IMR-90 (cell line): Measurements from ENCODE around the gene TBC1D1. TPM values are rescaled to one million over a fixed set of nuclear protein-coding genes. Genes with fewer than 3 reads are reported as not detected.
A peak's percentile ranks its signal among the peaks of the same experiment; 100 is the strongest.

Source experiments
- ATAC-seq: fragments of 200-7000 bp; cut with Tn5 transposase; 2 replicates; pipeline ENCODE4 v1.9.1; 2020; ENCODE audit warnings: low read depth, mild to moderate bottlenecking, moderate library complexity
- BruUV-seq: library from RNA; stranded (reverse); fragments of 400-500 nt; replicated peaks from 2 replicates; lab custom pipeline; 2021; lab: Mats Ljungman, UMichigan
- CTCF ChIA-PET: fragments of 300-600 bp; formaldehyde crosslinking; extraction: SDS; loops from one replicate; lab custom pipeline; 2021; ENCODE audit warnings: antibody characterized with exemption; lab: Yijun Ruan, JAX
- POLR2A ChIA-PET: fragments of 300-600 bp; sonication (Branson Sonifier 250); formaldehyde crosslinking; loops from one replicate; lab custom pipeline; 2022; ENCODE audit warnings: antibody characterized with exemption; ENCODE audit not compliant: unreplicated experiment; lab: Charles Lee
- DNase-seq: peaks from one replicate; pipeline ENCODE4 v3.0.0; 2013
- H2AFZ ChIP-seq: replicated peaks from 2 replicates; pipeline ENCODE3; 2013; ENCODE audit warnings: low read length, mild to moderate bottlenecking; ENCODE audit not compliant: poor library complexity
- H2AK5ac ChIP-seq: 2 replicates; pipeline ENCODE4 v1.6.1; 2013; ENCODE audit warnings: low read depth, low read length, inconsistent platforms
- H2AK9ac ChIP-seq: replicated peaks from 2 replicates; pipeline ENCODE3; 2013; ENCODE audit warnings: mild to moderate bottlenecking, low read depth, low read length, moderate library complexity; ENCODE audit not compliant: poor library complexity
- H2BK120ac ChIP-seq: 2 replicates; pipeline ENCODE4 v1.6.1; 2013; ENCODE audit warnings: low read depth, low read length, inconsistent platforms
- H2BK15ac ChIP-seq: 3 replicates; pipeline ENCODE4 v1.6.1; 2013; ENCODE audit warnings: low read depth, low read length, inconsistent platforms
- H2BK20ac ChIP-seq: 2 replicates; pipeline ENCODE4 v1.6.1; 2013; ENCODE audit warnings: low read depth, mild to moderate bottlenecking, inconsistent platforms, low read length, moderate library complexity
- H2BK5ac ChIP-seq: 2 replicates; pipeline ENCODE4 v1.6.1; 2013; ENCODE audit warnings: mild to moderate bottlenecking, low read depth, low read length, inconsistent platforms; ENCODE audit not compliant: poor library complexity, severe bottlenecking
- H3K14ac ChIP-seq: replicated peaks from 2 replicates; pipeline ENCODE4 v1.6.1; 2013; ENCODE audit warnings: low read depth, low read length, inconsistent platforms
- H3K18ac ChIP-seq: 2 replicates; pipeline ENCODE4 v1.6.1; 2013; ENCODE audit warnings: low read depth, low read length, control low read depth
- H3K23ac ChIP-seq: 2 replicates; pipeline ENCODE4 v1.6.1; 2013; ENCODE audit warnings: low read depth, low read length, inconsistent platforms
- H3K27ac ChIP-seq: 2 replicates; pipeline ENCODE4 v1.5.1; 2013; ENCODE audit warnings: mild to moderate bottlenecking, control low read depth, low read length; ENCODE audit not compliant: insufficient read depth
- H3K27me3 ChIP-seq: 2 replicates; pipeline ENCODE4 v1.6.1; 2013; ENCODE audit warnings: low read length; ENCODE audit not compliant: control insufficient read depth, insufficient read depth
- H3K36me3 ChIP-seq: 2 replicates; pipeline ENCODE4 v1.6.1; 2013; ENCODE audit warnings: low read length, mixed read lengths; ENCODE audit not compliant: control insufficient read depth, insufficient read depth
- H3K4ac ChIP-seq: 2 replicates; pipeline ENCODE4 v1.6.1; 2013; ENCODE audit warnings: low read depth, low read length, inconsistent platforms
- H3K4me1 ChIP-seq: 2 replicates; pipeline ENCODE4 v1.6.1; 2013; ENCODE audit warnings: low read length, mixed read lengths; ENCODE audit not compliant: control insufficient read depth, insufficient read depth
- H3K4me2 ChIP-seq: 2 replicates; pipeline ENCODE4 v1.6.1; 2013; ENCODE audit warnings: low read depth, mild to moderate bottlenecking, control low read depth, low read length, moderate library complexity
- H3K4me3 ChIP-seq: 2 replicates; pipeline ENCODE4 v1.5.1; 2013; ENCODE audit warnings: low read depth, mild to moderate bottlenecking, control low read depth, low read length, moderate library complexity; ENCODE audit not compliant: insufficient read depth
- H3K56ac ChIP-seq: 2 replicates; pipeline ENCODE4 v1.6.1; 2013; ENCODE audit warnings: low read length, inconsistent platforms; ENCODE audit not compliant: insufficient read depth; ENCODE audit errors: extremely low read depth
- H3K79me1 ChIP-seq, 2 experiments: 2 replicates each; pipeline ENCODE4 v1.6.1; 2013; ENCODE audit warnings: low read length in 2 of 2, inconsistent platforms in 1 of 2, low read depth in 1 of 2
- H3K9ac ChIP-seq: 2 replicates; pipeline ENCODE4 v1.6.1; 2013; ENCODE audit warnings: low read depth, low read length, control low read depth
- H3K9me1 ChIP-seq: 2 replicates; pipeline ENCODE4 v1.6.1; 2013; ENCODE audit warnings: low read length, inconsistent platforms; ENCODE audit not compliant: insufficient read depth
- H3K9me3 ChIP-seq: 2 replicates; pipeline ENCODE4 v1.6.1; 2013; ENCODE audit warnings: low read length; ENCODE audit not compliant: control insufficient read depth, insufficient read depth
- H4K20me1 ChIP-seq: 2 replicates; pipeline ENCODE4 v1.6.1; 2013; ENCODE audit warnings: low read length, inconsistent platforms; ENCODE audit not compliant: insufficient read depth
- H4K5ac ChIP-seq: 2 replicates; pipeline ENCODE4 v1.6.1; 2013; ENCODE audit warnings: mild to moderate bottlenecking, low read depth, low read length, control low read depth
- H4K8ac ChIP-seq, 2 experiments: 2 replicates each; pipeline ENCODE4 v1.6.1; 2013; ENCODE audit warnings: low read depth in 2 of 2, low read length in 2 of 2, control low read depth in 1 of 2, inconsistent platforms in 1 of 2
- H4K91ac ChIP-seq: 2 replicates; pipeline ENCODE4 v1.6.1; 2013; ENCODE audit warnings: low read depth, low read length, inconsistent platforms; ENCODE audit not compliant: insufficient read depth
- CTCF ChIP-seq: conservative IDR thresholded peaks from 2 replicates; pipeline ENCODE4 v1.5.1; 2012; ENCODE audit warnings: mild to moderate bottlenecking, low read depth, low read length, improper control_type of control experiment
- ELK1 ChIP-seq: fragments of 150-350 bp; IDR thresholded peaks from 2 replicates; pipeline ENCODE4 v1.6.1; 2016; ENCODE audit warnings: low read depth, mild to moderate bottlenecking, low read length, moderate library complexity, borderline replicate concordance
- FOS ChIP-seq: fragments of 150-350 bp; IDR thresholded peaks from 2 replicates; pipeline ENCODE4 v1.6.1; 2016; ENCODE audit warnings: low read depth, low read length
- MAFK ChIP-seq: IDR thresholded peaks from 2 replicates; pipeline ENCODE4 v1.6.1; 2012; ENCODE audit warnings: low read depth, low read length, improper control_type of control experiment
- SMC3 ChIP-seq: fragments of 150-350 bp; IDR thresholded peaks from 2 replicates; pipeline ENCODE4 v1.6.1; 2016; ENCODE audit warnings: low read depth, mild to moderate bottlenecking, antibody characterized with exemption, low read length, moderate library complexity
- WGBS, 2 experiments: methylation state at CpG; one replicate each; pipeline versions ENCODE4 v1.1.5 to v1.1.7; 2013; ENCODE audit warnings: missing lambda C conversion rate in 2 of 2; ENCODE audit not compliant: insufficient read length in 1 of 2; ENCODE audit errors: extremely low coverage in 2 of 2; 5-methylcytosine and 5-hydroxymethylcytosine counted together
- dilution Hi-C: fragments of 300-500 bp; cut with HindIII; formaldehyde crosslinking; loops from one replicate; pipeline ENCODE4 v1.14.3; 2018; ENCODE audit warnings: low sequenced_read_pairs; ENCODE audit not compliant: unreplicated experiment
- in situ Hi-C: fragments of 300-500 bp; cut with MboI; formaldehyde crosslinking; loops from 3 replicates; pipeline ENCODE4 v1.14.3; 2019; ENCODE audit warnings: low sequenced_read_pairs, inconsistent platforms, mixed read lengths
- intact Hi-C: fragments of 100-400 bp; cut with micrococcal nuclease; formaldehyde crosslinking; loops from 2 replicates; pipeline ENCODE4 v1.10.0; 2022
- polyA plus RNA-seq, 3 experiments: library from polyadenylated mRNA; depleted of rRNA; stranded (reverse); fragments of >200 nt; gene quantifications; 2 replicates each; pipeline ENCODE4 v1.2.3, GENCODE V29; 2012; ENCODE audit warnings: low replicate concordance in 1 of 3
- total RNA-seq: library from RNA; depleted of rRNA; stranded (reverse); fragments of >200 nt; gene quantifications from 2 replicates; pipeline ENCODE4 v1.2.3, GENCODE V29; 2012

The TBC1D1 gene
- total and polyA plus RNA-seq, 2 of the 4 experiments (the other 2 are of a cell fraction), result 42.4 to 104 TPM

- Histone ChIP-seq H3K4me2 (no peak overlapping the region), H3K9me1 (peaks cover 27% of the 10 kb centered on the region), H3K4ac (peak overlapping the region; percentile 100), H2BK20ac (peak overlapping the region; percentile 97), H3K56ac (peak overlapping the region; percentile 96), H3K4me1 (peaks cover 34% of the 10 kb centered on the region), H4K5ac (peak overlapping the region; percentile 66), H3K79me1 (peaks cover 19 to 55% of the 10 kb centered on the region in 2 experiments; a peak in 3 of 4 replicates), H2AK9ac (peak overlapping the region; percentile 52), H3K18ac (peak overlapping the region; percentile 72), H3K9ac (no peak overlapping the region; the same call in 1 of the 2 replicates), H2AFZ (no peak overlapping the region), H3K14ac (peak overlapping the region; percentile 87), H4K8ac (peak overlapping the region; percentile 77 to 91), H3K27ac (peak overlapping the region; percentile 94), H4K91ac (peak overlapping the region; percentile 99), H3K23ac (peak overlapping the region; percentile 75; the same call in 1 of the 2 replicates), H3K27me3 (no peaks in the 10 kb centered on the region), H3K36me3 (no peaks in the 10 kb centered on the region; the same call in 1 of the 2 replicates), H2BK120ac (peak overlapping the region; percentile 100), H2AK5ac (peak overlapping the region; percentile 93), H3K9me3 (no peaks in the 10 kb centered on the region), H3K4me3 (no peak overlapping the region), H2BK15ac (peak overlapping the region; percentile 92), H2BK5ac (peak overlapping the region; percentile 97), H4K20me1 (no peaks in the 10 kb centered on the region)
- WGBS, 2 experiments, result no CpG with 5 or more reads among the region's 6 CpGs
- in situ Hi-C loops (no loop called here), dilution Hi-C loops (no loop called here), intact Hi-C loops (loop anchor here (5.0 kb wide), 1 partner anchor 50 kb away; no protein-coding TSS in a partner anchor)
- no TSS peak for BruUV-seq
- POLR2A ChIA-PET, result interaction anchor here (0.7 kb wide), 1 partner anchor 230 kb away, joined by 4 read pairs; no protein-coding TSS in a partner anchor
- TF ChIP-seq ELK1, result no peak
- TF ChIP-seq MAFK, result no peak
- TF ChIP-seq SMC3, result no peak
- TF ChIP-seq FOS, result no peak
- no peak for TF ChIP-seq CTCF
- ATAC-seq, result no peak
- DNase-seq, result no peak
- CTCF ChIA-PET, result interaction anchor here (0.8 to 0.9 kb wide), 2 partner anchors 19 to 97 kb away, joined by 5 to 6 read pairs; no protein-coding TSS in a partner anchor
Measured at GRCh38 chr4:38082021-38082420, 191.1 kb downstream of the TBC1D1 start.
